H9 (cell line): ENCODE data around the gene VWA3A. TPM values are rescaled to one million over a fixed set of nuclear protein-coding genes. Genes with fewer than 3 reads are reported as not detected.

Experiments used
- DNase-seq: peaks from one replicate; pipeline ENCODE4 v3.0.0-alpha.2; 2017
- H2AFZ ChIP-seq: one replicate; pipeline ENCODE4 v1.6.1; 2013; ENCODE audit warnings: mild to moderate bottlenecking, low read length, control low read depth, moderate library complexity
- H2AK5ac ChIP-seq: 2 replicates; pipeline ENCODE4 v1.6.1; 2013; ENCODE audit warnings: low read length, control low read depth, mixed read lengths; ENCODE audit not compliant: insufficient read length
- H2BK120ac ChIP-seq: one replicate; pipeline ENCODE4 v1.6.1; 2013; ENCODE audit warnings: low read depth, mild to moderate bottlenecking, low read length, control low read depth, inconsistent platforms; ENCODE audit not compliant: poor library complexity, severe bottlenecking
- H2BK12ac ChIP-seq: 2 replicates; pipeline ENCODE4 v1.6.1; 2013; ENCODE audit warnings: low read length, control low read depth, mixed read lengths, low read depth; ENCODE audit not compliant: insufficient read length
- H2BK15ac ChIP-seq: 2 replicates; pipeline ENCODE4 v1.6.1; 2013; ENCODE audit warnings: low read depth, low read length, control low read depth
- H2BK20ac ChIP-seq: one replicate; pipeline ENCODE4 v1.6.1; 2013; ENCODE audit warnings: low read depth, mild to moderate bottlenecking, low read length, control low read depth, inconsistent platforms; ENCODE audit not compliant: poor library complexity, severe bottlenecking
- H2BK5ac ChIP-seq: 2 replicates; pipeline ENCODE4 v1.6.1; 2013; ENCODE audit warnings: low read length, control low read depth, mixed read lengths; ENCODE audit not compliant: insufficient read length
- H3K14ac ChIP-seq: 2 replicates; pipeline ENCODE4 v1.6.1; 2013; ENCODE audit warnings: low read length, control low read depth; ENCODE audit not compliant: insufficient read depth
- H3K18ac ChIP-seq: 2 replicates; pipeline ENCODE4 v1.6.1; 2013; ENCODE audit warnings: low read depth, mild to moderate bottlenecking, mixed read lengths, low read length, control low read depth; ENCODE audit not compliant: insufficient read length
- H3K23ac ChIP-seq: 2 replicates; pipeline ENCODE4 v1.6.1; 2013; ENCODE audit warnings: low read length, control low read depth, mixed read lengths, low read depth; ENCODE audit not compliant: insufficient read length
- H3K23me2 ChIP-seq: 2 replicates; pipeline ENCODE4 v1.6.1; 2013; ENCODE audit warnings: low read depth, mild to moderate bottlenecking, mixed read lengths, low read length, control low read depth; ENCODE audit not compliant: insufficient read length, poor library complexity, severe bottlenecking
- H3K27ac ChIP-seq: 2 replicates; pipeline ENCODE4 v1.5.1; 2013; ENCODE audit warnings: low read length, control low read depth, mixed read lengths, low read depth; ENCODE audit not compliant: insufficient read length
- H3K27me3 ChIP-seq: 2 replicates; pipeline ENCODE4 v1.6.1; 2013; ENCODE audit warnings: low read length, control low read depth, inconsistent platforms; ENCODE audit not compliant: insufficient read depth
- H3K4ac ChIP-seq: 2 replicates; pipeline ENCODE4 v1.6.1; 2013; ENCODE audit warnings: low read depth, mild to moderate bottlenecking, control low read depth, inconsistent platforms, low read length, moderate library complexity
- H3K4me1 ChIP-seq: 2 replicates; pipeline ENCODE4 v1.6.1; 2013; ENCODE audit warnings: low read length, control low read depth, inconsistent platforms; ENCODE audit not compliant: insufficient read depth
- H3K4me2 ChIP-seq: 2 replicates; pipeline ENCODE4 v1.6.1; 2013; ENCODE audit warnings: low read length, control low read depth, mixed read lengths; ENCODE audit not compliant: insufficient read length, insufficient read depth
- H3K56ac ChIP-seq: 2 replicates; pipeline ENCODE4 v1.6.1; 2013; ENCODE audit warnings: low read depth, mild to moderate bottlenecking, mixed read lengths, low read length, control low read depth; ENCODE audit not compliant: insufficient read length
- H3K79me1 ChIP-seq: 2 replicates; pipeline ENCODE4 v1.6.1; 2013; ENCODE audit warnings: low read depth, mild to moderate bottlenecking, moderate library complexity, low read length, control low read depth, inconsistent platforms; ENCODE audit not compliant: insufficient read depth, poor library complexity, severe bottlenecking
- H3K79me2 ChIP-seq: 2 replicates; pipeline ENCODE4 v1.6.1; 2013; ENCODE audit warnings: low read length, control low read depth, inconsistent platforms; ENCODE audit not compliant: insufficient read depth
- H3K9ac ChIP-seq: 2 replicates; pipeline ENCODE4 v1.6.1; 2013; ENCODE audit warnings: low read length, control low read depth, mixed read lengths; ENCODE audit not compliant: insufficient read length; ENCODE audit errors: extremely low read depth
- H3K9me3 ChIP-seq: one replicate; pipeline ENCODE4 v1.6.1; 2013; ENCODE audit warnings: low read depth, low read length, inconsistent platforms; ENCODE audit not compliant: control insufficient read depth
- H3T11ph ChIP-seq: one replicate; pipeline ENCODE4 v1.6.1; 2013; ENCODE audit warnings: mild to moderate bottlenecking, low read length, control low read depth, inconsistent platforms
- H4K20me1 ChIP-seq: one replicate; pipeline ENCODE4 v1.6.1; 2013; ENCODE audit not compliant: control insufficient read depth, insufficient read length, insufficient read depth
- H4K5ac ChIP-seq: 2 replicates; pipeline ENCODE4 v1.6.1; 2013; ENCODE audit warnings: low read depth, mild to moderate bottlenecking, mixed read lengths, low read length, control low read depth; ENCODE audit not compliant: insufficient read length
- H4K8ac ChIP-seq: replicated peaks from 2 replicates; pipeline ENCODE4 v1.6.1; 2013; ENCODE audit warnings: low read length, control low read depth, mixed read lengths, low read depth; ENCODE audit not compliant: insufficient read length
- H4K91ac ChIP-seq: 2 replicates; pipeline ENCODE4 v1.6.1; 2013; ENCODE audit warnings: low read depth, mild to moderate bottlenecking, moderate library complexity, mixed read lengths, low read length, control low read depth; ENCODE audit not compliant: insufficient read length
- H3K27ac Mint-ChIP-seq, 3 experiments: 2 replicates in 2 of 3; 3 replicates in 1 of 3; pipeline ENCODE4 v1.8.0; 2020 to 2021; ENCODE audit warnings: mixed read lengths in 3 of 3, mild to moderate bottlenecking in 1 of 3, moderate library complexity in 1 of 3
- H3K27me3 Mint-ChIP-seq: 2 replicates; pipeline ENCODE4 v1.8.0; 2021; ENCODE audit warnings: low read depth, mild to moderate bottlenecking, moderate library complexity, mixed read lengths
- H3K36me3 Mint-ChIP-seq, 3 experiments: 2 replicates in 2 of 3; 3 replicates in 1 of 3; pipeline ENCODE4 v1.8.0; 2020 to 2021; ENCODE audit warnings: low read depth in 3 of 3, mixed read lengths in 3 of 3; ENCODE audit not compliant: insufficient read depth in 1 of 3
- H3K4me1 Mint-ChIP-seq, 2 experiments: 2 replicates each; pipeline ENCODE4 v1.8.0; 2020; ENCODE audit warnings: mixed read lengths in 2 of 2
- H3K4me3 Mint-ChIP-seq, 2 experiments: 2 replicates in 1 of 2; 3 replicates in 1 of 2; pipeline ENCODE4 v1.8.0; 2020 to 2021; ENCODE audit warnings: mild to moderate bottlenecking in 2 of 2, mixed read lengths in 2 of 2, moderate library complexity in 1 of 2
- H3K9me3 Mint-ChIP-seq, 2 experiments: 2 replicates in 1 of 2; 3 replicates in 1 of 2; pipeline ENCODE4 v1.8.0; 2020; ENCODE audit warnings: mild to moderate bottlenecking in 2 of 2, mixed read lengths in 2 of 2, moderate library complexity in 1 of 2
- CTCF ChIP-seq: fragments of 200-600 bp; sonication (generic); conservative IDR thresholded peaks from 3 replicates; pipeline ENCODE4 v1.8.0; 2021; ENCODE audit warnings: antibody characterized with exemption, mild to moderate bottlenecking
- WGBS: extraction: QIAGEN DNeasy Blood & Tissue Kit; methylation state at CpG from one replicate; pipeline ENCODE4 v1.1.7; 2013; ENCODE audit warnings: missing lambda C conversion rate, low lambda C conversion rate, mixed read lengths; ENCODE audit not compliant: insufficient read length; ENCODE audit errors: extremely low coverage; 5-methylcytosine and 5-hydroxymethylcytosine counted together
- total RNA-seq: library from RNA; stranded (reverse); gene quantifications from 2 replicates; pipeline ENCODE4 v1.2.1, GENCODE V29; 2021

The VWA3A gene
- total RNA-seq, 1 experiment from 2014 or later: not detected

- Histone ChIP-seq H2AK5ac (no peak overlapping the region), H3K4ac (no peak overlapping the region), H2BK120ac (no peak overlapping the region), H3K23me2 (no peaks in the 10 kb centered on the region), H4K20me1 (no peaks in the 10 kb centered on the region), H4K91ac (no peak overlapping the region), H3T11ph (no peak overlapping the region), H2BK5ac (no peak overlapping the region), H3K27ac (no peak overlapping the region), H3K4me2 (no peak overlapping the region), H3K56ac (no peak overlapping the region), H3K18ac (no peak overlapping the region), H2BK12ac (no peak overlapping the region), H2BK20ac (no peak overlapping the region), H3K79me2 (no peaks in the 10 kb centered on the region), H3K9ac (no peak overlapping the region), H2AFZ (no peak overlapping the region), H3K4me1 (no peaks in the 10 kb centered on the region), H3K9me3 (no peaks in the 10 kb centered on the region), H4K8ac (no peak overlapping the region), H3K79me1 (no peaks in the 10 kb centered on the region), H3K27me3 (no peaks in the 10 kb centered on the region), H2BK15ac (no peak overlapping the region), H3K23ac (no peak overlapping the region), H4K5ac (no peak overlapping the region), H3K14ac (no peak overlapping the region)
- WGBS: no CpG with 5 or more reads among the region's 1 CpG
- H3K27me3 Mint-ChIP-seq: no peaks in the 10 kb centered on the region; the same call in 1 of the 2 replicates
- no peak overlapping the region for H3K4me3 Mint-ChIP-seq
- H3K36me3 Mint-ChIP-seq: no peaks in the 10 kb centered on the region
- H3K4me1 Mint-ChIP-seq: peaks cover 0 to 9% of the 10 kb centered on the region in 2 experiments; a peak in 3 of 4 replicates
- H3K9me3 Mint-ChIP-seq: no peaks in the 10 kb centered on the region
- H3K27ac Mint-ChIP-seq: no peak overlapping the region
- TF ChIP-seq CTCF: peak; percentile 78
- peak; percentile 61 for DNase-seq
Measured at GRCh38 chr16:22141767-22142166, 49.4 kb downstream of the VWA3A start.
